GM19324 (cell line): ENCODE measurements around the gene MATCAP1.

Experiments
- ATAC-seq: cut with Tn5 transposase; IDR thresholded peaks from one replicate; pipeline ENCODE4 v1.9.1; 2021; ENCODE audit warnings: mild to moderate bottlenecking, moderate library complexity; ENCODE audit not compliant: unreplicated experiment, low FRiP score

Gene MATCAP1

GRCh38 chr16:67158637-67159600 lies 24.8 kb downstream of the MATCAP1 start:
- peak; percentile 36 for ATAC-seq

DNA sequence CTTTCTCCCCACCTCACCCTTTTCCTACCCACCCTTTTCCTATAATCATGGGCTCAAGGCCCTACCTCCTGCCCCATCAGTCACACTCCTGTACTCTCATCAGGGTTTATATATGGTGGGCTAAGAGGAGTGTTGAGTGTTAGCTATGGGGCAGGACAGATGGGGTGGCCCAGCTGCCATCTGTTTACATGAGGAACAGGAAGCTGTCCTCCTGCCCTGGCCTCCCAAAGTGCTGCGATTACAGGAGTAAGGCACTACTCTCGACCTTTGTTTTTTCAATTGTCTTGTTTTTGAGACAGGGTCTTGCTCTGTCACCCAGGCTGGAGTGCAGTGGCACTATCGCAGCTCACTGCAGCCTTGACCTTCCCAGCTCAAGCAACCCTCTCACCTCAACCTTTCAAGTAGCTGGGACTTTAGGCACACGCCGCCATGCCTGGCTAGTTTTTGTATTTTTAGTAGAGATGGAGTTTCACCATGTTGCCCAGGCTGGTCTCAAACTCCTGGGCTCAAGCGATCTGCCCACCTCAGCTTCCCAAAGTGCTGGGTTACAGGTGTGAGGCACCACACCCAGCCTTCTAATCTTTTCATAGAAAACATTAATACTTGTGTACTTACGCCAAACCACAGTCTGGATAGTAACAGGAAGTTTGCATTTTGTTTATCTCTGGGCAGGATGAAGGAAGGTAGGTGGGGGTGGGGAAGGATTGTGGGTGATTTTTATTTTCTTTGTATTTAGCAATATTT lies 25.7 kb downstream of the MATCAP1 start:
- no peak for ATAC-seq

- ATAC-seq, result no peak
Observed at GRCh38 chr16:67157106-67157748, 26.5 kb downstream of the MATCAP1 start.

DNA sequence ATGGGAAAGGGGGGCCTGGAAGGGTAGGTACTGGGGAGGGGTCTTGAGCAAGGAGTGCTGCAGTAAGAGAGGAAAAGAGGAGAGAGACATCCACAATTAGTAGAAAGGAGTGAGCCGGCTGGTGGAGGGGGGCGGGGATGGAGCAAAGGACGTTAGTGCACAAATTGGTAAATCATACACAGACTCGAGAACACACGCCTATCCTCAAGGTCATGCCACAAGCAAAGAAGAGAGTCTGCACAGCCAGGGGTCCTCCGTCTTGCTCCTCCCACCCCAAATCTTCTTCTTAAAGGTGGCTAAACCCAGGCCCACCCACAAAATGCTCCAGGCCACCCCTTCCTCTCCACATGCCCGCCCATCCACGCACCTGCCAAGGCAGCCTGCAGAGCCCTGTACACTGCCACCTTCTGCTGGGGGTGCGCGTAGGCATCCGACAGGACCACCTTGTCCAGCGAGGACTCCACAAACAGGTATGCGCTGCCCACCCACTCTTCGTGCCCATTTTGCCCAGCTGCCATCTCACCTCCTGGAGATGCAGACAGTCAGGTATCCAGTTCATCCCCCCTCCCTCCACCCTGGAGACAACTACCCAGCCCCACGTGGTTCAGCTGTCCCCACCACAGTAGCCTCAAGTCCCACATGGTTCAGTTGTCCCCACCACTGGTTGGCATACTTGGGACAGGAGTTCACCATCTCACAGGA lies 27.5 kb downstream of the MATCAP1 start:
- no peak for ATAC-seq

GRCh38 chr16:67155295-67156142 lies 28.2 kb downstream of the MATCAP1 start:
- ATAC-seq, result no peak

GRCh38 chr16:67154578-67155294 lies 29.0 kb downstream of the MATCAP1 start:
- ATAC-seq, result no peak

DNA sequence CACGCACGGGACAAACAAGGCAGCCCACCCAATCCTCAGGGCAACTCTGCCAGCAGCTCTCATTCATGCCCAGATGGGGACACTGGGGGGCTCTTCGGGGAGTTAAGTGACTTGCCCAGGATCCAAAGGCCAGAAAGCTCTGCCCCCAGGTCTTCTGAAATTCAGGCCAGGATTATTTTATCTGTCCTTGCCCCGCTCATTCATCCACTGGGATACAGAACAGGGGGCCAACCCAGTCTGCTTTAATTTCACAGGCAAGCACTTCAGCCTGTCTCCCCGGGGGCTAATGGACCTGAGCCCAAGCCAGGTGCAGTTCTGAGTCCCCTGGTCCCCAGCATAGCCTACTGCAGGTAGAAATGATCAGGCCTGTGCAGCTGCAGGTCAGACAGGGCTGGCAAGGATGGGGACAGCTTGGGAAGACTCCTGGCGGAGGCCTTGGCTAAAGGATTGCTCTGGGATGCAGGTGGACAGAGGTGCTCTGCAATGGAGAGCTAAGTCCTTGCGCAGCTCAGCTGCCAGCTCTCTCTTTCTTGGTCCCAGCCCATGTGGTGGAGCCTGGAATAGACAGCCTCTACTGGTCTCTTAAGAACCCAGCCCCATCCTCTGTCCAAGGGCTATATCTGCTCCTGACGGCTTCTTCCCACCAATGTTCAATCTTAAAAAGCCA lies 32.2 kb downstream of the MATCAP1 start:
- ATAC-seq, result no peak

- peak; percentile 35 for ATAC-seq
Observed at GRCh38 chr16:67150833-67151396, 32.8 kb downstream of the MATCAP1 start, which contains the start of gene B3GNT9. B3GNT9 (minus strand) TSS chr16:67150998; CDS start chr16:67150485, 513 bp downstream.

- peak; percentile 24 for ATAC-seq
Observed at GRCh38 chr16:67150047-67150832, 33.5 kb downstream of the MATCAP1 start.

GRCh38 chr16:67149276-67150046 lies 34.3 kb downstream of the MATCAP1 start:
- no peak for ATAC-seq

GRCh38 chr16:67148656-67149275 lies 35.0 kb downstream of the MATCAP1 start:
- no peak for ATAC-seq

GRCh38 chr16:67148221-67148620 lies 35.5 kb downstream of the MATCAP1 start:
- no peak for ATAC-seq

DNA sequence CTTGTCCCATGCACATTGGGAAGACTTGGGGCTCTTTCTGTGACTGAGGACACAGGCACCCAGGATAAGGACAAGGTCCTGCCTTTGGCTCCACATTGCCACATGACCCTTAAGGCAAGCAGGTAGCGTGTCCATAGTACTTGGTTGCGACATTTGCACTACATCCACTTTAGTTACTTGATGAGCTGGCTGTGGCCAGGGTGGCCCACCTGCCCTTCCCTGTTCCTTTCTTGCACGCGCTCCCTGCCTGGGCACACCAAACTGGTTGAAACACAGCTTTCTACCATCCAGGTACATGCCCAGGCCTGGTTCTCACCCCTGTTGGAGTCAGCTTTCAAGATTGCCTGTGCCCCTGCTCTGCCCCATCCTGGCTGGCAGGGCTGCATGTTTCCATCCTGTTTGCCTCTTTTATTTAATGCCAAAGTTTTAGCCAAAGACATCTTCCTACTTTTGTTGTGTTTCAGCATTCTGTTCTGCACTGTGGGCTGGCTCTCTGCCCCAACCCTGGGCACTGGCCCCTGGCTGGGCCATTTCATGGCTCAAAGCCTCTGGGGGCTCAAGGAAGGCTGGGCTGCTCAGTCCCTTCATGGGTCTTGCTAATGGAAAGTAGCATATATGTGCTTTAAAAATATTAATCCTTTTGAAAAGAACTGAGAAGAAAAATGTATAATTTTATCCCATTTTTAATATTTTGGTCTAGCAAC lies 36.2 kb downstream of the MATCAP1 start:
- ATAC-seq, result no peak

DNA sequence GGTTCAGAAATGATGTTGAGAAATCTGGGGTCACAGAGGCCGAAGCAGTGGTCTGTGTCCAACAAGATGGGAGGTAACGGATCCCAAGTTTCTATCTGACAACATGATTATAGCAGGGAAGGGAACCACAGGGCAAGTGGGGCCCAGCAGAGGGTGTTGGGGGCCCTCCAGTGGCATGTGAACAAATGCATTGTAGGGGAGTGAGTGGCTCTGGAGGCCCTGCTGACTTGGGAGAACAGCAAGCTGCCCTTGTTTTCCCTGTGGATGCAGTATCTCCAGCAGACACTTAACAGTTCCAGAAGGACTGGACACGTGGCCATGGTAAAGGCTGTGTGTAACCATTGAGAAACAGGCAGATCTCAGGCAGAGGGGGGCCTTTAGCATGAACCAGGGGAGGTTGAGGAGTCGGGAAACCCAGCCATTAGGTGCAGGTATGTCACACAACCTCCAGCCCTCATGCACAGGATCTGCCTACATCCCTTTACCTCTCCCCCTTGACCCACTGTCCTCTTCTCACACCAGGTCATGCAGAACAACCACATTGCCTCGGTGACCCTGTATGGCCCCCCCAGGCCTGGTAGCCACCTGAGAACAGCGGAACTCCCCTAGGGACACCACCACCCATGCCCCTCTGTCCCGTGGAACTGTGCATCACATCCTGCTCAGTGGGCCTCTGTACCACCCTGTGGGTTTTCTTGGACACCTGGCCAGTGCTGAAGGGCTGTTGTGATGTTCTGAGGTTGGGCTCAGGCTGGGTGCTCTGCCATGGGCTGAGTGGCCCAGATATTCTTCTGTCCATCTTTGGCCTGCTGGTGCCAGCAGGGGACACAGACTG lies 37.0 kb downstream of the MATCAP1 start:
- ATAC-seq, result no peak
